GM12892 (cell line): ENCODE measurements around the gene RNF187.

Experiments used
- POLR2A ChIP-seq: IDR thresholded peaks from 2 replicates; pipeline ENCODE4 v1.6.1; 2011; ENCODE audit warnings: low read depth, low read length, control low read depth
- POLR2AphosphoS5 ChIP-seq: IDR thresholded peaks from 2 replicates; pipeline ENCODE4 v1.6.1; 2011; ENCODE audit warnings: low read depth, low read length, control low read depth

DNA sequence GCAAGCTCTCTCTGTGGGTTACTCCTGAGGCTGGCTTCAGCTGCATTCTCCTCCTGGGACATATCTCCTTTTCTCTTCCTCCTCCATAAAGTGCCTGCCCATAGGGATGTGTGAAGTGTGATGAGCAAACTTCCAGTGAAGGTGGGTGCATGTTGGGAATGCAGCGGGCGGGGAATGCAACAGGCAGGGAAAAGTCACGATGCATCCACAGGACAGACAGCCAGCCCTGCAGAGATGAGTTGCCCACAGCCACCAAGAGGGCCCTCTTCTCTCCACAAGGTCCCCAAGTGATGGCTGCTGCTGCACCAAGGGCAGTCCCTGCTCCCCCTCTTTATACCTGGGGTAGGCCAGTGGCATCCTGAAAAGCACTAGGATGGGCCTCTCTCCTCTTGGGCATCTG is 33.6 kb upstream of the RNF187 start:
- TF ChIP-seq POLR2A (no peak), POLR2AphosphoS5 (no peak)
